ENCODE measurements around the gene SALL1.

Gene SALL1

DNA sequence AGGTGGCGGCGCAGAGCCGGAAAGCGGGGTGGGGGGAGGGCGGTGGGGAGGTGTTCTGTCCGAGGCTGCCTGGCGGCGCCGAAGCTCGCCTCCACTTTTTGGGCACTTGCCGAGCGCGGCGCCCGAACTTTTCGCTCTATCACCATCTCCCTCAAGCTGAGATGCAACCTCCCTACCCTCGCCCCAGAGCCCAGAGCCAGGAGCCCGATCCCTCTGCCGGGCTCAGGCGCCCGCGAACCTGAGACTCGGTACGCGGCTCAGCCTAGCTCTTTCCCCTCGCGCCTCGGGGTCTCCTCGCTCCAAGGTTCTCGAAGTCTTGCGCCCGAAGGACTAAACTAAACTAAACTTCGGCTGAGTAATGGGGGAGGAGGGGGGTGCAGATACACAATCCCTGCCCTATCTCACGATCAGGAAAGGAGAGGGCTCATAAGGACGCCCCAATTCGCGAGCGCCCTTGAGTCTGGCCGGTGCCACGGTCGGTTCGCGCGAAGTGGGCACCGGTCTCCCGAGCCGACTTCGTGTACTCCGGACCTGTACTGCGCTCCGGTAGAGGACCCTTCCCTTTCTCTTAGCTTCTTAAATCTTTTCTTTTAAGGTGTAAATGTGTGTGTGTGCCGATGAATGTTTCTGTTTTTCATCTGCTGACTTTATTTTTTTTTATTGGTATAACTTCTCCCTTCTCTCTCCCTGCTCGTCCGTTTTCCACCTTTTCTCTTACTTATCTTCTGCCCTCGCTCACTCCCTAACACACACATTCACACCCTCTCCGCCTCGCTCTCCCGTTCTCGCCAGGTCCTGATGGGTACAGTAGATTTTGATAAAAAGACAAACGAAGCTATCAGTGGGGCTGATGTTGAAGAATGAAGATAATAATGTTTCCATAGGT, 1.9 kb upstream of the SALL1 start:
- H4K20me1 ChIP-seq (ENCODE audit: control insufficient read depth, insufficient read depth, low read depth, low read length) = no peaks in the 10 kb centered on the region
- H3K4me3 ChIP-seq (ENCODE audit: low read length) = no peak overlapping the region
- H3F3A ChIP-seq (ENCODE audit: control insufficient read depth, insufficient read depth) = no peaks in the 10 kb centered on the region
- no peak overlapping the region for H3K27ac ChIP-seq (ENCODE audit: low read depth, low read length)
- H3K79me2 ChIP-seq (ENCODE audit: control insufficient read depth, low read length) = no peaks in the 10 kb centered on the region
- H3K4me1 ChIP-seq (ENCODE audit: control insufficient read depth, low read length) = no peaks in the 10 kb centered on the region
- no peaks in the 10 kb centered on the region for H3K36me3 ChIP-seq (ENCODE audit: control insufficient read depth, low read length)
- no peak overlapping the region for H3K4me2 ChIP-seq (ENCODE audit: low read length)
- H3K9me2 ChIP-seq (replicated peaks; ENCODE audit: control insufficient read depth, low read length) = no peaks in the 10 kb centered on the region
- no peaks in the 10 kb centered on the region for H3K27me3 ChIP-seq (ENCODE audit: control insufficient read depth, low read length)
- peaks cover 11% of the 10 kb centered on the region; the same call in 1 of the 2 replicates for H3K9me3 ChIP-seq (ENCODE audit: control insufficient read depth, insufficient read depth, low read length)
- no peak for TF ChIP-seq EZH2phosphoT487 (IDR thresholded peaks at IDR 0.05; ENCODE audit: borderline replicate concordance, low read length)
- TF ChIP-seq, protein P1, sequence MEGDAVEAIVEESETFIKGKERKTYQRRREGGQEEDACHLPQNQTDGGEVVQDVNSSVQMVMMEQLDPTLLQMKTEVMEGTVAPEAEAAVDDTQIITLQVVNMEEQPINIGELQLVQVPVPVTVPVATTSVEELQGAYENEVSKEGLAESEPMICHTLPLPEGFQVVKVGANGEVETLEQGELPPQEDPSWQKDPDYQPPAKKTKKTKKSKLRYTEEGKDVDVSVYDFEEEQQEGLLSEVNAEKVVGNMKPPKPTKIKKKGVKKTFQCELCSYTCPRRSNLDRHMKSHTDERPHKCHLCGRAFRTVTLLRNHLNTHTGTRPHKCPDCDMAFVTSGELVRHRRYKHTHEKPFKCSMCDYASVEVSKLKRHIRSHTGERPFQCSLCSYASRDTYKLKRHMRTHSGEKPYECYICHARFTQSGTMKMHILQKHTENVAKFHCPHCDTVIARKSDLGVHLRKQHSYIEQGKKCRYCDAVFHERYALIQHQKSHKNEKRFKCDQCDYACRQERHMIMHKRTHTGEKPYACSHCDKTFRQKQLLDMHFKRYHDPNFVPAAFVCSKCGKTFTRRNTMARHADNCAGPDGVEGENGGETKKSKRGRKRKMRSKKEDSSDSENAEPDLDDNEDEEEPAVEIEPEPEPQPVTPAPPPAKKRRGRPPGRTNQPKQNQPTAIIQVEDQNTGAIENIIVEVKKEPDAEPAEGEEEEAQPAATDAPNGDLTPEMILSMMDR (IDR thresholded peaks at IDR 0.05; ENCODE audit: low read depth, low read length, poor library complexity, severe bottlenecking) = no peak

DNA sequence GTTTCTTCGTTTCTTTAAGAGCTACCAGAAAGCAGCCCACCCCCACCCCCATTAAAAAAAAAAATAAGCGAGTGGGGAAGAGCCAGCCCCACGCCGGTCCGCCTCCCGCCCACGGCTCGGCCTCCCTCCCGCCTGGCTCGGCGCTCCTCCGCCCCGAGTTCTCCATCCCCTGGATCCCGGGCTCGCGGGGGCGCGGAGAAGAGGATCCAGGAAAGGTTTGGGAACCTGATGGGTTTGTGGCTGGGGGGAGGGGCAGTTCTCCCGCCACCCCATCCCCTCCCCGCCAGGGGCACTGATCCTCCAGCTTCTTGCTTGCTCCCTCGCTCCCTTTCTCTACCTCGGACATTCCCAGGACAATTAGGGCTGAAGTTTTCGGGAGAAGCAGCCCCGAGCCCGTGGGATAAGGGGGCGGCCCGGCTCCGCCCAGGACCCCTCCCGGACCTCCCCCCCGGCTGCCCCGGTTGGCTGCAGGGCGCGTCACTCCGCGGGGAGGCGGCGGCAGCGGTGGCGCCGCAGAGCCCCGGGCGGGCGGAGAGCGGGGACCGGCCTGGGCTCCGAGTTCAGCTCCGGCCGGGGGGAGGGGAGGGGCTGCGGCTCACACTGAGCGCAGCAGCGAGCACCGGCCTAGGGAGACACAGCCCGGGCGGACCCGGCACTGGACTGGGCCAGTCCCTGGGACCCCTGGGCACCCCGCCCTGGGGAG, 1.0 kb upstream of the SALL1 start:
- H3F3A ChIP-seq (ENCODE audit: control insufficient read depth, insufficient read depth) = no peaks in the 10 kb centered on the region
- H3K27me3 ChIP-seq (ENCODE audit: control insufficient read depth, low read length) = no peaks in the 10 kb centered on the region
- no peak overlapping the region for H3K27ac ChIP-seq (ENCODE audit: low read depth, low read length)
- H3K79me2 ChIP-seq (ENCODE audit: control insufficient read depth, low read length) = no peaks in the 10 kb centered on the region
- H3K9me3 ChIP-seq (ENCODE audit: control insufficient read depth, insufficient read depth, low read length) = peaks cover 11% of the 10 kb centered on the region; the same call in 1 of the 2 replicates
- H3K9me2 ChIP-seq (replicated peaks; ENCODE audit: control insufficient read depth, low read length) = no peaks in the 10 kb centered on the region
- TF ChIP-seq EZH2phosphoT487 (IDR thresholded peaks at IDR 0.05; ENCODE audit: borderline replicate concordance, low read length) = no peak
- TF ChIP-seq, protein P1 (IDR thresholded peaks at IDR 0.05; ENCODE audit: low read depth, low read length, poor library complexity, severe bottlenecking) = no peak
- H4K20me1 ChIP-seq (ENCODE audit: control insufficient read depth, insufficient read depth, low read depth, low read length) = no peaks in the 10 kb centered on the region
- H3K4me2 ChIP-seq (ENCODE audit: low read length) = no peak overlapping the region
- H3K4me1 ChIP-seq (ENCODE audit: control insufficient read depth, low read length) = no peaks in the 10 kb centered on the region
- no peaks in the 10 kb centered on the region for H3K36me3 ChIP-seq (ENCODE audit: control insufficient read depth, low read length)
- no peak overlapping the region for H3K4me3 ChIP-seq (ENCODE audit: low read length)

DNA sequence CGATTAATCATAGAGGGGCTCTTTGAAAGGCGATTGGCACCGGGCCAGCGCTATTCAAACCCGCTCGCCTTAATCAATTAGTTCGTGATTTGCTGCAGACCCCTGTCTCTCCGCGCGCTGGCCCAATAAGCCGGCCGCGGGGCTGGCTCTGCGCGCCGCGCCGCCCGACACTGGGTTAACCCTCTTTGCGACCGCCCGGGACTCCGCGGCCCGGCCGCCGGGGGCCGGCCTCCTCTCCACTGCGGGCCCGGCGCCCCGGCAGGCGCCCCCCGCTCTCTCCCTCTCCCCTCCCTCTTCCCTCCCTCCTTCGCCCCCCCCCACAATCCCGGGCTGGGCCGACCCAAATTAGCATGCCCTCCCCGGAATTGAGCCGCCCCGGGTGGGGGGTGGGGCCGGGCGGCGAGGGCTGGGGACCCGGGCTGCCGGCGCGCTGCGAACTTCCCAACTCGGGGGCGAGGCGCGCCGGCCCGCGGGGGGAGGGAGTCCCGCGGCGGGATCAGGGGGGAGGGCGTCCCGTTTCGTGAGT, 428 bp upstream of the SALL1 start:
- no peak for TF ChIP-seq EZH2phosphoT487 (IDR thresholded peaks at IDR 0.05; ENCODE audit: borderline replicate concordance, low read length)
- TF ChIP-seq, protein P1 (IDR thresholded peaks at IDR 0.05; ENCODE audit: low read depth, low read length, poor library complexity, severe bottlenecking) = no peak
- H3K27me3 ChIP-seq (ENCODE audit: control insufficient read depth, low read length) = no peaks in the 10 kb centered on the region
- H3K36me3 ChIP-seq (ENCODE audit: control insufficient read depth, low read length) = no peaks in the 10 kb centered on the region
- no peak overlapping the region for H3K27ac ChIP-seq (ENCODE audit: low read depth, low read length)
- H3K4me2 ChIP-seq (ENCODE audit: low read length) = no peak overlapping the region
- H3K79me2 ChIP-seq (ENCODE audit: control insufficient read depth, low read length) = no peaks in the 10 kb centered on the region
- H3F3A ChIP-seq (ENCODE audit: control insufficient read depth, insufficient read depth) = no peaks in the 10 kb centered on the region
- no peaks in the 10 kb centered on the region for H3K4me1 ChIP-seq (ENCODE audit: control insufficient read depth, low read length)
- H3K9me2 ChIP-seq (replicated peaks; ENCODE audit: control insufficient read depth, low read length) = no peaks in the 10 kb centered on the region
- no peak overlapping the region for H3K4me3 ChIP-seq (ENCODE audit: low read length)
- H3K9me3 ChIP-seq (ENCODE audit: control insufficient read depth, insufficient read depth, low read length) = peaks cover 11% of the 10 kb centered on the region; the same call in 1 of the 2 replicates
- no peaks in the 10 kb centered on the region for H4K20me1 ChIP-seq (ENCODE audit: control insufficient read depth, insufficient read depth, low read depth, low read length)
